ENCODE measurements around the gene RPS28.
"Not testable (repeated sequence)": the region's sequence is repeated elsewhere in the genome, so short reads cannot be mapped to it uniquely, and the experiment has no call there.

The RPS28 gene

GRCh38 chr19:8321067-8321985 is at the start of gene RPS28, which contains the start of gene NDUFA7:
Gene RPS28, plus strand, starts transcription at chr19:8321496. Its CDS starts 35 bp downstream, at chr19:8321531.
Gene NDUFA7, minus strand, starts transcription at chr19:8321375. Its CDS starts 17 bp downstream, at chr19:8321358.
- intact Hi-C loops (cut with DNase I) = no loop called here
- DNase-seq = peak; percentile 95 to 99 (median 98)

GRCh38 chr19:8276508-8276907 is 44.8 kb upstream of the RPS28 start:
- DNase-seq; intact Hi-C loops (cut with DNase I): not testable (repeated sequence)

- DNase-seq; intact Hi-C loops (cut with DNase I): not testable (repeated sequence)
These were observed 30.0 kb upstream of the RPS28 start for GRCh38 chr19:8291337-8291736.

- intact Hi-C loops (cut with DNase I) = no loop called here
- peak in 22 of 42 donors; percentile 5 to 50 (median 20) for DNase-seq
These were observed 19.0 kb upstream of the RPS28 start for GRCh38 chr19:8302357-8302691.

- intact Hi-C loops (cut with DNase I) = no loop called here
- peak in 12 of 42 donors; percentile 0 to 16 (median 7) for DNase-seq
These were observed 18.6 kb upstream of the RPS28 start for GRCh38 chr19:8302734-8303133.

- peak in 20 of 42 donors; percentile 0 to 42 (median 16) for DNase-seq
- intact Hi-C loops (cut with DNase I) = no loop called here
These were observed 16.3 kb upstream of the RPS28 start for GRCh38 chr19:8304841-8305621.

- intact Hi-C loops (cut with DNase I) = no loop called here
- peak in 15 of 42 donors; percentile 0 to 39 (median 7) for DNase-seq
These were observed 15.5 kb upstream of the RPS28 start for GRCh38 chr19:8305798-8306197.

- intact Hi-C loops (cut with DNase I) = no loop called here
These were observed 14.9 kb upstream of the RPS28 start for GRCh38 chr19:8306235-8307054.

GRCh38 chr19:8307400-8307964 is 13.8 kb upstream of the RPS28 start:
- intact Hi-C loops (cut with DNase I) = no loop called here
- DNase-seq = peak in 10 of 42 donors; percentile 8 to 31 (median 17)

More at GRCh38 chr19:8306235-8307054, 14.9 kb upstream of the RPS28 start:
- peak in 18 of 42 donors; percentile 0 to 37 (median 12) for DNase-seq

- peak; percentile 87 to 97 (median 94) for DNase-seq
These were observed 13.1 kb upstream of the RPS28 start, which contains the start of gene CD320 for GRCh38 chr19:8307965-8308866. Gene CD320, minus strand, starts transcription at chr19:8308358. Its CDS starts 68 bp downstream, at chr19:8308290.

GRCh38 chr19:8308891-8309291 is 12.4 kb upstream of the RPS28 start:
- intact Hi-C loops (cut with DNase I) = no loop called here
- DNase-seq = peak in 14 of 42 donors; percentile 6 to 37 (median 15)

More at GRCh38 chr19:8307965-8308866, 13.1 kb upstream of the RPS28 start, which contains the start of gene CD320:
- intact Hi-C loops (cut with DNase I) = no loop called here

GRCh38 chr19:8310342-8311055 is 10.8 kb upstream of the RPS28 start:
- intact Hi-C loops (cut with DNase I) = no loop called here
- DNase-seq = peak in 8 of 42 donors; percentile 2 to 25 (median 14)

GRCh38 chr19:8311461-8312260 is 9.6 kb upstream of the RPS28 start:
- peak in 6 of 42 donors; percentile 7 to 33 (median 20) for DNase-seq
- intact Hi-C loops (cut with DNase I) = no loop called here

- not testable (repeated sequence) for DNase-seq
These were observed 6.2 kb upstream of the RPS28 start for GRCh38 chr19:8314981-8315640.

More at GRCh38 chr19:8314981-8315640, 6.2 kb upstream of the RPS28 start:
- intact Hi-C loops (cut with DNase I) = not testable (repeated sequence)

Measured in head of caudate nucleus (tissue), 42 donors.